ENCODE results near the gene RCSD1.

Gene RCSD1

DNA sequence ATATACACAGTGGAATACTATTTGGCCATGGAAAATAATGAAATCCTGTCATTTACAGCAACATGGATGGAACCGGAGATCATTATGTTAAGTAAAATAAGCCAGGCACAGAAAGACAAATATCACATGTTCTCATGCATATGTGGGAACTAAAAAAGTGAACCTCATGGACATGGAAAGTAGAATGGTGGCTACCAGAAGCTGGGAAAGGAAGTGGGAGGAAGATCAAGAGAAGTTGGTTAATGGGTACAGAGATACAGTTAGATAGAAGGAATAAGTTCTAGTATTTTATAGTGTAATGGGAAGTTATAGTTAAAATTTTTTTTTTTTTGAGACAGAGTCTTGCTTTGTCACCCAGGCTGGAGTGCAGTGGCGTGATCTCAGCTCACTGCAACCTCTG lies 41.7 kb upstream of the RCSD1 start:
- Histone ChIP-seq H3K4me2 (ENCODE audit: low read length) (no peak overlapping the region), H3K4me1 (ENCODE audit: insufficient read depth, low read length, severe bottlenecking) (no peaks in the 10 kb centered on the region), H3K9ac (ENCODE audit: low read length) (no peak overlapping the region), H3K4me3 (ENCODE audit: low read depth, low read length, poor library complexity, severe bottlenecking) (no peak overlapping the region), H3K79me2 (ENCODE audit: insufficient read depth, low read length) (no peaks in the 10 kb centered on the region), H2AFZ (ENCODE audit: low read length) (no peak overlapping the region), H3K9me2 (ENCODE audit: low read depth, low read length) (no peaks in the 10 kb centered on the region), H3K36me3 (ENCODE audit: insufficient read depth, low read length) (peaks cover 13% of the 10 kb centered on the region), H3K27ac (ENCODE audit: low read depth, low read length, poor library complexity, severe bottlenecking) (no peak overlapping the region), H4K20me1 (ENCODE audit: insufficient read depth, low read length) (no peaks in the 10 kb centered on the region), H3K27me3 (ENCODE audit: insufficient read depth, low read length) (no peaks in the 10 kb centered on the region), H3K9me3 (ENCODE audit: low read length) (no peaks in the 10 kb centered on the region), H3F3A (ENCODE audit: insufficient read depth, low read length) (no peaks in the 10 kb centered on the region)
- TF ChIP-seq, protein P1, sequence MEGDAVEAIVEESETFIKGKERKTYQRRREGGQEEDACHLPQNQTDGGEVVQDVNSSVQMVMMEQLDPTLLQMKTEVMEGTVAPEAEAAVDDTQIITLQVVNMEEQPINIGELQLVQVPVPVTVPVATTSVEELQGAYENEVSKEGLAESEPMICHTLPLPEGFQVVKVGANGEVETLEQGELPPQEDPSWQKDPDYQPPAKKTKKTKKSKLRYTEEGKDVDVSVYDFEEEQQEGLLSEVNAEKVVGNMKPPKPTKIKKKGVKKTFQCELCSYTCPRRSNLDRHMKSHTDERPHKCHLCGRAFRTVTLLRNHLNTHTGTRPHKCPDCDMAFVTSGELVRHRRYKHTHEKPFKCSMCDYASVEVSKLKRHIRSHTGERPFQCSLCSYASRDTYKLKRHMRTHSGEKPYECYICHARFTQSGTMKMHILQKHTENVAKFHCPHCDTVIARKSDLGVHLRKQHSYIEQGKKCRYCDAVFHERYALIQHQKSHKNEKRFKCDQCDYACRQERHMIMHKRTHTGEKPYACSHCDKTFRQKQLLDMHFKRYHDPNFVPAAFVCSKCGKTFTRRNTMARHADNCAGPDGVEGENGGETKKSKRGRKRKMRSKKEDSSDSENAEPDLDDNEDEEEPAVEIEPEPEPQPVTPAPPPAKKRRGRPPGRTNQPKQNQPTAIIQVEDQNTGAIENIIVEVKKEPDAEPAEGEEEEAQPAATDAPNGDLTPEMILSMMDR (IDR thresholded peaks at IDR 0.05; ENCODE audit: low read length), result no peak
- no peak for TF ChIP-seq EZH2 (IDR thresholded peaks at IDR 0.05; ENCODE audit: borderline replicate concordance, low read length)

DNA sequence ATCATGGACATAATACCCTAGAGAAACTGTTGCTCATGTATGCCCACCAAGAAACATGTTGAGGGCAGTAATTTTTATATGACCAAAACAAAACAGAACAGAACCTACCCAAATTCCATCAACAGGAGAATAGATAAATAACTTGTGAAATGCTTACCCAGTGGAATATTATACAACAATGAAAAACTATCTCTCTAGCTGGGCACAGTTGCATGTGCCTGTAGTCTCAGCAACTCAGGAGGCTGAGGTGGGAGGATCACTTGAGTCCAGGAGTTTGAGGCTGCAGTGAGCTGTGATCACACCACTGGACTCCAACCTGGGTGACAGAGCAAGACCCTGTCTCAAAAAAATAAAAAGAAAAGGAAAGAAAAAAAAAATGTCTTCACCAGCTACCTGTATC lies 37.6 kb upstream of the RCSD1 start:
- Histone ChIP-seq H3K36me3 (ENCODE audit: insufficient read depth, low read length) (peaks cover 4% of the 10 kb centered on the region), H3K4me3 (ENCODE audit: low read depth, low read length, poor library complexity, severe bottlenecking) (no peak overlapping the region), H3K79me2 (ENCODE audit: insufficient read depth, low read length) (no peaks in the 10 kb centered on the region), H3K9me2 (ENCODE audit: low read depth, low read length) (no peaks in the 10 kb centered on the region), H3K4me2 (ENCODE audit: low read length) (no peak overlapping the region), H2AFZ (ENCODE audit: low read length) (no peak overlapping the region), H3K4me1 (ENCODE audit: insufficient read depth, low read length, severe bottlenecking) (no peaks in the 10 kb centered on the region), H3K9me3 (ENCODE audit: low read length) (no peaks in the 10 kb centered on the region), H3K27me3 (ENCODE audit: insufficient read depth, low read length) (no peaks in the 10 kb centered on the region), H3K27ac (ENCODE audit: low read depth, low read length, poor library complexity, severe bottlenecking) (no peak overlapping the region), H4K20me1 (ENCODE audit: insufficient read depth, low read length) (no peaks in the 10 kb centered on the region), H3F3A (ENCODE audit: insufficient read depth, low read length) (no peaks in the 10 kb centered on the region), H3K9ac (ENCODE audit: low read length) (no peak overlapping the region)
- TF ChIP-seq EZH2 (IDR thresholded peaks at IDR 0.05; ENCODE audit: borderline replicate concordance, low read length), result no peak

DNA sequence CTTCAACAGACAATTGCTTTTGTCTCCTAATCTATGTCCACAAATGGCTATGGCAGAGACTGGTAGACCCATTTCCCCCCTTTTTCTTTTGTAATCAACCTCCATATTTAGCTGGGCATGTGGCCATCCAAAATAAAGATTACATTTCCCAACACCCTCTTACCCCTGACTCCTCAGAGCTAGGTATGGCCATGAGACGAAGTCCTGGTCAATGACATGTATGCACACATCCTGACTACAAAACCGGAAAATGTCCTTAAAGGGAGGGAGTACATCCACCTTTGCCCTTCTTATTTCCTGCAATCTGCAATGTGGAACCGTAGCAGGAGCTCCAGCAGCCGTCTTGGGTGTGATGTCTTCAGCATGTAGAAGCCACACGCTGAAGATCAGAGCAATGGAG lies 36.2 kb upstream of the RCSD1 start:
- Histone ChIP-seq H3K9me2 (ENCODE audit: low read depth, low read length) (no peaks in the 10 kb centered on the region), H3K4me2 (ENCODE audit: low read length) (no peak overlapping the region), H3K9me3 (ENCODE audit: low read length) (no peaks in the 10 kb centered on the region), H4K20me1 (ENCODE audit: insufficient read depth, low read length) (no peaks in the 10 kb centered on the region), H3K9ac (ENCODE audit: low read length) (no peak overlapping the region), H3K4me3 (ENCODE audit: low read depth, low read length, poor library complexity, severe bottlenecking) (no peak overlapping the region), H3K27ac (ENCODE audit: low read depth, low read length, poor library complexity, severe bottlenecking) (no peak overlapping the region), H3K36me3 (ENCODE audit: insufficient read depth, low read length) (peaks cover 4% of the 10 kb centered on the region), H3K79me2 (ENCODE audit: insufficient read depth, low read length) (no peaks in the 10 kb centered on the region), H3F3A (ENCODE audit: insufficient read depth, low read length) (no peaks in the 10 kb centered on the region), H3K27me3 (ENCODE audit: insufficient read depth, low read length) (no peaks in the 10 kb centered on the region), H3K4me1 (ENCODE audit: insufficient read depth, low read length, severe bottlenecking) (peaks cover 8% of the 10 kb centered on the region), H2AFZ (ENCODE audit: low read length) (no peak overlapping the region)
- TF ChIP-seq, protein P1 (IDR thresholded peaks at IDR 0.05; ENCODE audit: low read length), result no peak
- TF ChIP-seq EZH2 (IDR thresholded peaks at IDR 0.05; ENCODE audit: borderline replicate concordance, low read length), result no peak

DNA sequence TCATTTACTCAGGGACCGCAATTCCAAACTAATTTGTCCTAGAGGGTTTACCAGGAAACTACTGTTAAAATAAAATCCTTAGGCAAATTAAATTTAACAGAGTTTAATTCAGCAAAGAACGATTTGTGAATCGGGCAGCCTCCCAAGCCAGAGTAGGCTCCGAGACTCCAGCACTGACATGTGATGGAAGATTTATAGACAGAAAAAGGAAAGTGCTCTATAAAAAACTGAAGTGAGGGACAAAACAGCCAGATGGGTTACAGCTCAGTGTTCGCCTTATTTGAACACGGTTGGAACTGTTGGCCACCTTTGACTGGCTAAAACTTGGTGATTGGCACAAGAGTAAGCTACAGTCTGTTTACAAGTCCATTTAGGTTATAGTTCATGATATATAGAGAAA lies 35.2 kb upstream of the RCSD1 start:
- no peak overlapping the region for H3K27ac ChIP-seq (ENCODE audit: low read depth, low read length, poor library complexity, severe bottlenecking)
- H3K36me3 ChIP-seq (ENCODE audit: insufficient read depth, low read length), result peaks cover 4% of the 10 kb centered on the region
- no peak overlapping the region for H3K9ac ChIP-seq (ENCODE audit: low read length)
- TF ChIP-seq EZH2 (IDR thresholded peaks at IDR 0.05; ENCODE audit: borderline replicate concordance, low read length), result no peak
- TF ChIP-seq, protein P1 (IDR thresholded peaks at IDR 0.05; ENCODE audit: low read length), result no peak
- no peaks in the 10 kb centered on the region for H3K9me3 ChIP-seq (ENCODE audit: low read length)
- peaks cover 10% of the 10 kb centered on the region for H3K4me1 ChIP-seq (ENCODE audit: insufficient read depth, low read length, severe bottlenecking)
- H3K9me2 ChIP-seq (ENCODE audit: low read depth, low read length), result no peaks in the 10 kb centered on the region
- no peak overlapping the region for H3K4me2 ChIP-seq (ENCODE audit: low read length)
- no peak overlapping the region for H2AFZ ChIP-seq (ENCODE audit: low read length)
- H3K79me2 ChIP-seq (ENCODE audit: insufficient read depth, low read length), result no peaks in the 10 kb centered on the region
- H4K20me1 ChIP-seq (ENCODE audit: insufficient read depth, low read length), result no peaks in the 10 kb centered on the region
- H3K27me3 ChIP-seq (ENCODE audit: insufficient read depth, low read length), result no peaks in the 10 kb centered on the region
- no peaks in the 10 kb centered on the region for H3F3A ChIP-seq (ENCODE audit: insufficient read depth, low read length)
- H3K4me3 ChIP-seq (ENCODE audit: low read depth, low read length, poor library complexity, severe bottlenecking), result no peak overlapping the region

Data from OCI-LY1 (cell line).